HCT116 (cell line): ENCODE results near the gene GRB10. TPM values are rescaled to one million over a fixed set of nuclear protein-coding genes. Genes with fewer than 3 reads are reported as not detected.

ENCODE experiments used
- ATAC-seq: fragments of 200-7000 bp; cut with Tn5 transposase; 2 replicates; pipeline ENCODE4 v1.9.1; 2020; ENCODE audit warnings: mild to moderate bottlenecking, moderate library complexity
- BruUV-seq: library from RNA; stranded (reverse); fragments of 400-500 nt; replicated peaks from 2 replicates; lab custom pipeline; 2021; lab: Mats Ljungman, UMichigan
- CTCF ChIA-PET: fragments of 300-600 bp; sonication (Branson Sonifier 250); formaldehyde crosslinking; loops from one replicate; lab custom pipeline; 2021; ENCODE audit warnings: antibody characterized with exemption; lab: Charles Lee
- POLR2A ChIA-PET: fragments of 300-600, 350-600 bp; sonication (Branson Sonifier 250); formaldehyde crosslinking; loops from one replicate; lab custom pipeline; 2021; ENCODE audit warnings: antibody characterized with exemption; lab: Charles Lee
- RAD21 ChIA-PET, 2 experiments: fragments of 300-600 bp; sonication (Branson Sonifier 250); formaldehyde crosslinking; loops; one replicate each; lab custom pipeline; 2023; ENCODE audit warnings: low total read pairs in 2 of 2; ENCODE audit not compliant: uncharacterized antibody in 2 of 2, unreplicated experiment in 2 of 2, low non-redundant PET in 1 of 2; lab: Charles Lee
- DNase-seq: peaks from one replicate; pipeline ENCODE4 v3.0.0-alpha.2; 2010; ENCODE audit warnings: low read depth, low spot score
- H2AFZ ChIP-seq: fragments of 200-600 bp; shearing (Covaris generic), sonication (generic); 2 replicates; pipeline ENCODE4 v1.6.1; 2017; ENCODE audit warnings: low read depth, mixed run types, mixed read lengths, antibody characterized with exemption, low read length; ENCODE audit not compliant: poor library complexity, severe bottlenecking
- H3K27ac ChIP-seq: 2 replicates; pipeline ENCODE4 v1.5.1; 2012; ENCODE audit warnings: low read depth, low read length
- H3K27me3 ChIP-seq: fragments of 200-600 bp; sonication (generic); 2 replicates; pipeline ENCODE4 v1.6.1; 2016; ENCODE audit warnings: mixed run types, low read length, mixed read lengths; ENCODE audit not compliant: insufficient read depth
- H3K36me3 ChIP-seq, 2 experiments: fragments of 200-500 bp in 1 of 2; fragments of 200-600 bp in 1 of 2; sonication (Bioruptor generic) in 1 of 2; sonication (generic) in 1 of 2; 2 replicates each; pipeline versions ENCODE4 v1.5.1 to v1.6.1; 2014 to 2016; ENCODE audit warnings: low read length in 2 of 2, inconsistent platforms in 1 of 2, mixed read lengths in 1 of 2, mixed run types in 1 of 2; ENCODE audit not compliant: insufficient read depth in 2 of 2, control insufficient read depth in 1 of 2
- H3K4me1 ChIP-seq, 2 experiments: fragments of 200-600 bp in 1 of 2; sonication (generic) in 1 of 2; 2 replicates each; pipeline versions ENCODE4 v1.5.1 to v1.6.1; 2012 to 2017; ENCODE audit warnings: low read length in 2 of 2, inconsistent platforms in 1 of 2, mild to moderate bottlenecking in 1 of 2, mixed read lengths in 1 of 2, mixed run types in 1 of 2, moderate library complexity in 1 of 2; ENCODE audit not compliant: insufficient read depth in 2 of 2, control insufficient read depth in 1 of 2
- H3K4me2 ChIP-seq: fragments of 200-600 bp; sonication (generic); 2 replicates; pipeline ENCODE4 v1.6.1; 2017; ENCODE audit warnings: mixed run types, low read length, mixed read lengths
- H3K4me3 ChIP-seq, 2 experiments: fragments of 200-600 bp in 1 of 2; sonication (generic) in 1 of 2; replicated peaks in 1 of 2; 2 replicates each; pipeline ENCODE4 v1.5.1; 2011 to 2016; ENCODE audit warnings: low read length in 2 of 2, control low read depth in 1 of 2, low read depth in 1 of 2, mild to moderate bottlenecking in 1 of 2, mixed read lengths in 1 of 2, mixed run types in 1 of 2
- H3K79me2 ChIP-seq: fragments of 200-600 bp; sonication (generic); 2 replicates; pipeline ENCODE4 v1.6.1; 2017; ENCODE audit warnings: mild to moderate bottlenecking, mixed run types, low read length, moderate library complexity, mixed read lengths; ENCODE audit not compliant: insufficient read depth
- H3K9ac ChIP-seq: fragments of 200-600 bp; sonication (generic); 2 replicates; pipeline ENCODE4 v1.6.1; 2016; ENCODE audit warnings: low read length, mixed read lengths
- H3K9me2 ChIP-seq: fragments of 200-600 bp; sonication (generic), shearing (Covaris generic); 2 replicates; pipeline ENCODE4 v1.6.1; 2017; ENCODE audit warnings: mixed run types, mild to moderate bottlenecking, moderate library complexity; ENCODE audit not compliant: insufficient read depth
- H3K9me3 ChIP-seq, 2 experiments: fragments of 200-500 bp in 1 of 2; fragments of 200-600 bp in 1 of 2; sonication (Bioruptor generic) in 1 of 2; sonication (generic) in 1 of 2; 2 replicates each; pipeline ENCODE4 v1.6.1; 2014 to 2017; ENCODE audit warnings: low read length in 2 of 2, mixed read lengths in 2 of 2, inconsistent platforms in 1 of 2, low read depth in 1 of 2, mild to moderate bottlenecking in 1 of 2, mixed run types in 1 of 2, moderate library complexity in 1 of 2; ENCODE audit not compliant: control insufficient read depth in 1 of 2, insufficient read depth in 1 of 2
- H4K20me1 ChIP-seq: fragments of 200-600 bp; sonication (generic), shearing (Covaris generic); 2 replicates; pipeline ENCODE4 v1.6.1; 2017; ENCODE audit warnings: mixed run types, mild to moderate bottlenecking, moderate library complexity; ENCODE audit not compliant: insufficient read depth
- ATF3 ChIP-seq: IDR thresholded peaks from 2 replicates; pipeline ENCODE4 v1.6.1; 2012
- CTCF ChIP-seq, 3 experiments: fragments of 200-600 bp in 1 of 3; sonication (generic) in 1 of 3; IDR thresholded peaks in 2 of 3; conservative IDR thresholded peaks in 1 of 3; 2 replicates each; pipeline ENCODE4 v1.5.1; 2012 to 2017; ENCODE audit warnings: low read depth in 2 of 3, low read length in 2 of 3, antibody characterized with exemption in 1 of 3, borderline replicate concordance in 1 of 3, control low read depth in 1 of 3, mild to moderate bottlenecking in 1 of 3, mixed read lengths in 1 of 3, mixed run types in 1 of 3, moderate library complexity in 1 of 3; ENCODE audit not compliant: insufficient read depth in 1 of 3
- EGR1 ChIP-seq: IDR thresholded peaks from 2 replicates; pipeline ENCODE4 v1.6.1; 2012; ENCODE audit warnings: low read depth
- FOSL1 ChIP-seq: IDR thresholded peaks from 2 replicates; pipeline ENCODE4 v1.6.1; 2012; ENCODE audit warnings: low read depth
- RAD21 ChIP-seq: IDR thresholded peaks from 2 replicates; pipeline ENCODE4 v1.6.1; 2012; ENCODE audit warnings: low read depth, mild to moderate bottlenecking
- YY1 ChIP-seq: IDR thresholded peaks from 2 replicates; pipeline ENCODE4 v1.6.1; 2011; ENCODE audit warnings: low read length, low read depth, moderate library complexity, mild to moderate bottlenecking; ENCODE audit not compliant: insufficient replicate concordance; ENCODE audit errors: extremely low read depth
- ZBTB33 ChIP-seq: IDR thresholded peaks from 2 replicates; pipeline ENCODE4 v1.6.1; 2011; ENCODE audit warnings: mild to moderate bottlenecking, low read length, moderate library complexity; ENCODE audit not compliant: insufficient replicate concordance; ENCODE audit errors: extremely low read depth
- intact Hi-C: fragments of 100-400 bp; cut with micrococcal nuclease; formaldehyde crosslinking; loops from 2 replicates; pipeline ENCODE4 v1.10.0; 2022
- total RNA-seq: library from RNA; stranded (reverse); gene quantifications from one replicate; pipeline ENCODE4 v1.2.1, GENCODE V29; 2021; ENCODE audit not compliant: unreplicated experiment

The GRB10 gene
- total RNA-seq, 1 experiment from 2014 or later, result 37.3 TPM

GRCh38 chr7:50679218-50680007 lies 103.3 kb downstream of the GRB10 start:
- ChIA-PET RAD21 (no interaction called here), CTCF (interaction anchor here (1.1 to 2.7 kb wide), 2 partner anchors 211 to 474 kb away, joined by 4 to 14 read pairs; no protein-coding TSS in a partner anchor), POLR2A (no interaction called here)
- Histone ChIP-seq H4K20me1 (no peaks in the 10 kb centered on the region), H3K9ac (no peak overlapping the region), H3K27me3 (no peaks in the 10 kb centered on the region), H3K36me3 (no peaks in the 10 kb centered on the region), H3K4me3 (no peak overlapping the region), H3K9me2 (no peaks in the 10 kb centered on the region), H3K4me1 (no peaks in the 10 kb centered on the region), H2AFZ (no peak overlapping the region), H3K27ac (no peak overlapping the region), H3K4me2 (no peak overlapping the region), H3K79me2 (no peaks in the 10 kb centered on the region), H3K9me3 (no peaks in the 10 kb centered on the region)
- peak; percentile 18 for DNase-seq
- peak; percentile 82 for ATAC-seq
- peak; percentile 75 for TF ChIP-seq RAD21
- TF ChIP-seq YY1, result no peak
- no peak for TF ChIP-seq ATF3
- no peak for TF ChIP-seq FOSL1
- TF ChIP-seq ZBTB33, result no peak
- TF ChIP-seq EGR1, result no peak
- peak in 2 of 3 experiments; percentile 39 to 42; a peak in 2 of 6 replicates for TF ChIP-seq CTCF (IDR thresholded peaks at IDR 0.05 in 2 of 3, conservative IDR thresholded peaks at IDR 0.05 in 1 of 3; ENCODE audit: borderline replicate concordance in 1 of 3, insufficient read depth in 1 of 3, low read depth in 2 of 3, low read length in 2 of 3)
- BruUV-seq, result no TSS peak
- intact Hi-C loops, result loop anchor here (1.0 to 5.0 kb wide), 3 partner anchors 211 to 587 kb away; no protein-coding TSS in a partner anchor
